IgD-negative memory B cell (primary cell): ENCODE data around the gene SOX18. TPM values are rescaled to one million over a fixed set of nuclear protein-coding genes. Genes with fewer than 3 reads are reported as not detected.
A peak's percentile ranks its signal among the peaks of the same experiment; 100 is the strongest.

Experiments
- H3K27ac Mint-ChIP-seq, 3 donors: one replicate each; pipeline ENCODE4 v1.8.0; 2020 to 2022; ENCODE audit warnings: mild to moderate bottlenecking in 3 of 3, mixed read lengths in 3 of 3, moderate library complexity in 1 of 3
- H3K27me3 Mint-ChIP-seq: one replicate; pipeline ENCODE4 v1.8.0; 2021; ENCODE audit warnings: mixed read lengths
- H3K36me3 Mint-ChIP-seq: one replicate; pipeline ENCODE4 v1.8.0; 2020; ENCODE audit warnings: mild to moderate bottlenecking, mixed read lengths
- H3K4me1 Mint-ChIP-seq, 3 donors: one replicate each; pipeline ENCODE4 v1.8.0; 2020 to 2022; ENCODE audit warnings: mixed read lengths in 3 of 3, mild to moderate bottlenecking in 1 of 3
- H3K4me3 Mint-ChIP-seq, 4 donors: one replicate each; pipeline ENCODE4 v1.8.0; 2020 to 2022; ENCODE audit warnings: mild to moderate bottlenecking in 4 of 4, mixed read lengths in 4 of 4, moderate library complexity in 3 of 4
- H3K9me3 Mint-ChIP-seq, 3 donors: one replicate each; pipeline ENCODE4 v1.8.0; 2020 to 2021; ENCODE audit warnings: mixed read lengths in 3 of 3, mild to moderate bottlenecking in 1 of 3
- polyA plus RNA-seq: library from polyadenylated mRNA; unstranded; fragments of 300-500 nt; fragmentation: Illumina TruSeq; gene quantifications from one replicate; pipeline ENCODE4 v1.2.3, GENCODE V29; 2021

The SOX18 gene
- polyA plus RNA-seq, 1 donor from 2014 or later, result not detected

DNA sequence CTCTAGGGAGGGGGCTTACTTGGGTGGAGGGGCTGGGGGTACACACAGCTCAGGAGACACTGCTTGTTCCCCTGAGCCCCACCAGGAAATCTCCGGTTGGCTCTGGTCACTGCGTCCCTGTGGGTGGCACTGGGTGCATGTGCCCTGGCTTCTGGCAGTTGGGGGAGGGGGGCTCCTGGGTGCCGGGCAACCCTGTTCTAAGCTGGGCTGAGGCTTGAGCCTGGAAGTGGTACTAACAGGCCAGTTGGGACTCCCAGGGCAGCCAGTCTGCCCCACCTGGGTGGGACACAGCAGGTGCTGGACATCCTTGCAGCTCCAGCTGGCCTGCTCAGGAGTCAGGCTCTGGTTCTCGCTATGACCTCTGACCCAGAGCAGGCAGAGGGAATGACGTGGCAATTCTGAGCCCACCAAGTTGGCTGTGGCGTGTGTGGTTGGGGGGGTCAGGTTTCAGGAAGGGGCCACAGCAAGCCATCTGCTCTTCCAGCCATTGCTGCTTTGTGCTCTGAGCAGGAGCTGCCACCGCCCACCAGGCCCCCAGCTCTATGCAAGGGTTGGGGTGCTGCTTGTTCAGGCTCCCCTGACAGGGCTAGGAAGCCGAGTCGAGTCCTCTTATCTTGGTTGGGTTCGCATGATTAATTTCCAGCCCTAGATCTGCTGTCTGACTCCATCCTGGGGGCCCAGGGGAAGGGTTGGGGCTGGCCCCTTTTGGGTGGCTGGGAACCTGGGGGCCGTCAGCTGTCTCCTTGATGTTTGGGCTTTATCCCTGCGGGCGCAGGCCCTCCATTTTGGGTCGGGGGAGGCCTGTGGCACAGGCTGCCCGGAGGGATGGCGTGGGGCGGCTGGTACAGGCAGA is 12.9 kb downstream of the SOX18 start:
- H3K4me1 Mint-ChIP-seq, result peaks cover 2 to 8% (median 5%) of the 10 kb centered on the region in 3 donors
- H3K4me3 Mint-ChIP-seq, result no peak overlapping the region
- H3K36me3 Mint-ChIP-seq, result no peaks in the 10 kb centered on the region
- H3K27me3 Mint-ChIP-seq, result peaks cover 12% of the 10 kb centered on the region
- peak overlapping the region in 1 of 3 donors; percentile 48 for H3K27ac Mint-ChIP-seq
- no peaks in the 10 kb centered on the region for H3K9me3 Mint-ChIP-seq

DNA sequence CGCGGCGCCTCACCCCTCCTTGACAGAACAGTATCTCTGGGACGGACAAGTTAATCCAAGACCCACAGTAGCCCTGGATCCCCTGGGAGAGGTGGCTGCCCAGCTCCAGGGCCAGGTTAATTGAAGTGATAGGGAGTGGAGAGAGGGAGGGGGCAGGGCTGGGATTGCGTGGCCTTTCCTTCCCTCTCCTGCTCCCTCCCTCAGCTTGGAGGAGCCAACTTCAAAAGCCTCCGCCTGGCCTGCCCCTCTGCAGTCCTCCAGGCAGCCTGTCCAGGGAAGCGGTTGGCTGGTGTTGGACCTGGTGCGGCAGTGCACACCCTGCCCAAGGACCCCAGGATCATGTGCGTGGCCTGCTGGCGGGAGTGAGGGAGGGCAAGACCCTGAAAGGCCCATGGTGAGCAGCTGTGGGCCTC is 13.5 kb downstream of the SOX18 start, which contains the start of gene C20orf204:
Gene C20orf204, plus strand, starts transcription at position 250 of the 413 bp plus-strand sequence. Its CDS starts 142 bp downstream, at position 392.
- Mint-ChIP-seq H3K36me3 (no peaks in the 10 kb centered on the region), H3K27me3 (peaks cover 9% of the 10 kb centered on the region), H3K4me1 (peaks cover 2 to 8% (median 5%) of the 10 kb centered on the region in 3 donors), H3K27ac (peak within 1 kb of the TSS in 2 of 3 donors; percentile 58 to 92), H3K4me3 (peak within 1 kb of the TSS in 1 of 4 donors; percentile 67), H3K9me3 (no peaks in the 10 kb centered on the region)

DNA sequence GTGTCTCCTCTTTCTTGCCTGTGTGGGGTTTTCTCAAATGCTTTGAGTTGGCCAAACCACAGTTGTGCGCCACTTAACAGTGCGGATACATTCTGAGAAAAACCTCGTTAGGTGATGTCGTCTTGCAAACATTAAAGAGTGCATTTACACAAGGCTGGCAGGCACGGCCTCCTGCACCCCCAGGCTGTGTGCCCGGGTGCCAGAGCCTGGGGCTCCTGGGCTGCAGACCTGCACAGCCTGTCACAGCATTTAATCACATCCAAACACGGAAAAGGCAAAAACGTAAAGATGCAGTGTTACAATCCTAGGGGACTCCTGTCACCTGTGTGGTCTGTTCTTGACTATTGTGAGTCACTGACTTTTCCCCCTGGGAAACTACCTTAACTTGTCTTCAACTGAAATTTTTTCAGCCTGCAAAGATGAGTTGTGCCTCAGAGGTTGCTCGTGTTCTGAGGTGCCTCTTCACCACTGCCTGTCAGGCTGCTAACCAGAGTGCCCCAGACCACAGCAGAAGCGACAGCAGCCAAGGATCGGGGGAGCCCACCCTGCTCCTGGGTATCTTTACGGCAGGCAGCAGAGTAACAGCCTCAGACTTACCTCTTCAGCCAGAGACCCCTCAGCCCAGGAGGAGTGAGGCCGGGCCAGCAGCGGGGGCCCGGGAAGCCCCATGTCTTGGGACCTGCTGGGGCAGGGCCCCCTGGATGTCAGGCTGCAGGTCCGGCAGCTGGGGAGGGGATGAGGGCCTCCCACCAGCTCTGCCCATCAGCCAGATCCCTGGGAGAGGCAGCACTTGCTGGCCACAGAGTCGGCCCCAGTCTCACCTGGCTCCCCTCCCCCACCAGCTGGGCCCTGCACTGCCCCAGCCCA is 14.1 kb downstream of the SOX18 start:
- H3K4me3 Mint-ChIP-seq, result peak overlapping the region in 1 of 4 donors; percentile 67
- peak overlapping the region in 2 of 3 donors; percentile 58 to 92 for H3K27ac Mint-ChIP-seq
- peaks cover 2 to 8% (median 5%) of the 10 kb centered on the region in 3 donors for H3K4me1 Mint-ChIP-seq

DNA sequence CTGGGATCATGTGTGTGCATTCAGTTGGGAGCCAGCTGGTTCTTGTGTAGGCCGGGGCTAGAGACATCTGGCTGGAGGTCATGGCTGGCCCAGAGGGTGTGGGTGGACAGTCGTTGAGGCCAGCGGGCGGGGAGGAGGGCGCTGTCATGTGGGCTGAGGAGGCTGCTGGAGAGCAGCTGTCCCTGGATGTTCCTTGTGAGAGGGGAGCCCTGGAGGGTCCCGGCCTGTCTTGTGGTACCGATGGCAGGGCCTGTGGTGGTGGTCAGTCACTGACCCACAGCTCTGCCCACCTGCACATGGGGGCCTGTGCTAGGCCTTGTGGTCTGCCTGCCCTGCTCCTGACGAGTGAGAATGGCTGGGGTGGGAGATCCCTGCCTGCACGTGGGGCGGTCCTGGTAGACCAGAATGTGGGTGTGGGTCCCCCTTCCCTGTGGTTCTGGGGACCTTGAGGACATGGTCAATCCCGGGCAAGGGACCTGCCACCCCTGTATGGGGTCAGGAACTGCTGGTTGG is 15.4 kb downstream of the SOX18 start:
- Mint-ChIP-seq H3K4me3 (peak overlapping the region in 1 of 4 donors; percentile 32), H3K36me3 (no peaks in the 10 kb centered on the region), H3K9me3 (no peaks in the 10 kb centered on the region), H3K4me1 (peaks cover 0 to 5% (median 2%) of the 10 kb centered on the region in 3 donors), H3K27me3 (peaks cover 3% of the 10 kb centered on the region), H3K27ac (no peak overlapping the region)

More for the DNA sequence above, 14.1 kb downstream of the SOX18 start:
- no peaks in the 10 kb centered on the region for H3K36me3 Mint-ChIP-seq
- peaks cover 9% of the 10 kb centered on the region for H3K27me3 Mint-ChIP-seq
- H3K9me3 Mint-ChIP-seq, result no peaks in the 10 kb centered on the region

DNA sequence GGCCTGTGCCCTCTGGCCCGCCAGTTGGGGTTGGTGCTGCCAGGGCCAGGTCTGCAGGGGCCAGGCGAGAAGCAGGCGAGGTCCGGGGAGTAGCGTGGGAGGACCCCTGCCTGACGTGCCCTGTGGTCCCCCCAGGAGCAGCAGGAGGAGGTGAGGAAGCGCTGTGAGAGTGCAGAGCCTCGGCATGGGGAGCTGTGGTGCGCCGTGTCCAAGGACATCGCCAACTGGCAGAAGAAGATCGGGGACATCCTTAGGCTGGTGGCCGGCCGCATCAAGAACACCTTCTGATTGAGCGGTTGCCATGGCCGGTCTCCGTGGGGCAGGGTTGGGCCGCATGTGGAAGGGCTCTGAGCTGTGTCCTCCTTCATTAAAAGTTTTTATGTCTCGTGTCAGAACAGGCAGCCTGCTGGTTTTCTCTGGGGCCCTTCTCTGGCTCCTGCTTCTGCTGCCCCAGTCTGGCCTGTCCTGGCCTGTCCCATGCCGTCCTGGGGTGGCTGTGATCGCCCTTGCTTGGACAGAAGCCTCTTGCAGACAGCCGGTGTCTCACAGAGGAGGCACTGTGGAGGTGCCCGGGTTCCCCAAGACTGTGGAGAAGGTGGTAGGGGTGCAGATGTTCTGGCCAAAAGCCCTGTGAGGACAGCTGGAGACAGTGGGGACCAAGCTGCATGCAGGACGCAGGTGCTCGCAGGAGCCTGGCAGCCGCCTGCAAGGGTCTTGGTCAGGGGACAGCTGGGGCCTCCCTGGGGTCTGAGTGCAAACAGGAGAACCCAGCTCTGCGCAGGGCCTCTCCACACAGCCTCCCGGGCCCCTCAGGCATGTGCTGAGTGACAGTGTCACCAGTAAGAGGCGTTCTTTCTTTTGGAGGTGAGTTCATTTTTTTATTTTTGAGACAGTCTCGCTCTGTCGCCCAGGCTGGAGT is 16.5 kb downstream of the SOX18 start:
- Mint-ChIP-seq H3K36me3 (no peaks in the 10 kb centered on the region), H3K27ac (peak overlapping the region in 1 of 3 donors; percentile 23), H3K27me3 (peaks cover 3% of the 10 kb centered on the region), H3K9me3 (no peaks in the 10 kb centered on the region), H3K4me1 (peaks cover 0 to 5% (median 2%) of the 10 kb centered on the region in 3 donors), H3K4me3 (no peak overlapping the region)

DNA sequence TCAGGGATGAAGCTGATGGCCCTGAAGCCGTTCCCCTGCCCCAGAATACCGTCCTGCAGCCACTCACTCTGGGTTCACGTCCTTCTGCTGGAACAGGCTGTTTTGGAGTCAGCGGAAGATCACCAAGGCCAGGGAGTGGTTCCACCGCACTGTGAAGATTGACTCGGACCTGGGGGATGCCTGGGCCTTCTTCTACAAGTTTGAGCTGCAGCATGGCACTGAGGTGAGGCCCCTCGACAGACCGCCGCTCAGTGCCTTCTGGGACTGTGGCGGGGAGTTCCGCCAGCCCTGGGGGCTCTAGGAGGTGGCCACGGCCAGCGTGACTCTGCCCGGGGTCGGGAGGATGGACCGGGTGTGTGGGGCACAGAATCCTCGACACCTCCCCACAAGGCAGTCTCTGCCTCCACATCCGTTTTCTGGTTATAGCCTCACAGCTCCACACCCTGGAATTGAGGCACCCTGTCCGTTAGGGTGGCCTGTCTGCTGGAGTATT is 17.6 kb downstream of the SOX18 start:
- no peak overlapping the region for H3K27ac Mint-ChIP-seq
- no peaks in the 10 kb centered on the region for H3K9me3 Mint-ChIP-seq
- H3K27me3 Mint-ChIP-seq, result no peaks in the 10 kb centered on the region
- peaks cover 0 to 1% (median 0%) of the 10 kb centered on the region in 3 donors for H3K4me1 Mint-ChIP-seq
- H3K36me3 Mint-ChIP-seq, result no peaks in the 10 kb centered on the region
- H3K4me3 Mint-ChIP-seq, result no peak overlapping the region

DNA sequence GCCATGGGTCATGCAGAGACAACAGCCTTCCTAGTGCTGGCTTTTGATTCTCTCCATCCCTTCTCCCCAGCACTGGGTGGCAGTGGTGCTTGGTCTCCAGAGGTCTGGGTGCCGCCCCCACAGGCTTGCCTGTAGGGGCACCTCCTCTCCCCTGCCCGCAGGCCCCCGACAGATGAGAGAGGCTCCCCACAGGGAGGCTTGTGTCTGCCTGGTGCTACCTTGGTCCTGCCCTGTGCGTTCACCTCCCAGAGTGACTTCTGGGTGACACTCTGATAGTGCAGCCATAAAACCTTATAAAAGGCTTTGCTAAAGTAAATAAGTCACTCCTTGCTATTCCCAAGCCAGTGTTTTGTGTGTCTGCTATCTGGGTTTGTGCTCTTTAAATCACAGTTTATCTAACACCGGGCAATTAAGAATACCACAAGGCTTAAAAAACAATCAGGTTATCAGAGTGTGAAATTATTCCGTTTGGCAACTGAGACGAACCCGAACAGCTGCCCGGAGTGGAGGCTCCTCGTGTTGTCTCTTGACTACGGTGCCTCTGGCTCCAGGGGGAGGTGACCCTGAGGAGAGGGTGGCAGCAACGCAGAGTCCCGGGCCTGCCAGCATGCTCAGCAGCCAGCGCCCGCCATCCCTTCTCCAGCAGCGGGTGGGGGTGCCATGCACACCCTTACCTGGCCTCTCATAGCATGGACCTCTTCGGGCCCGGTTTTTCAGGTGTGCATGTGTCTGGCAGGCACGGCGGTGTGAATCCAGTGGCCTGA is 18.9 kb downstream of the SOX18 start:
- no peaks in the 10 kb centered on the region for H3K9me3 Mint-ChIP-seq
- peaks cover 0 to 1% (median 0%) of the 10 kb centered on the region in 3 donors for H3K4me1 Mint-ChIP-seq
- H3K27me3 Mint-ChIP-seq, result no peaks in the 10 kb centered on the region
- no peaks in the 10 kb centered on the region for H3K36me3 Mint-ChIP-seq
- no peak overlapping the region for H3K4me3 Mint-ChIP-seq
- H3K27ac Mint-ChIP-seq, result no peak overlapping the region

DNA sequence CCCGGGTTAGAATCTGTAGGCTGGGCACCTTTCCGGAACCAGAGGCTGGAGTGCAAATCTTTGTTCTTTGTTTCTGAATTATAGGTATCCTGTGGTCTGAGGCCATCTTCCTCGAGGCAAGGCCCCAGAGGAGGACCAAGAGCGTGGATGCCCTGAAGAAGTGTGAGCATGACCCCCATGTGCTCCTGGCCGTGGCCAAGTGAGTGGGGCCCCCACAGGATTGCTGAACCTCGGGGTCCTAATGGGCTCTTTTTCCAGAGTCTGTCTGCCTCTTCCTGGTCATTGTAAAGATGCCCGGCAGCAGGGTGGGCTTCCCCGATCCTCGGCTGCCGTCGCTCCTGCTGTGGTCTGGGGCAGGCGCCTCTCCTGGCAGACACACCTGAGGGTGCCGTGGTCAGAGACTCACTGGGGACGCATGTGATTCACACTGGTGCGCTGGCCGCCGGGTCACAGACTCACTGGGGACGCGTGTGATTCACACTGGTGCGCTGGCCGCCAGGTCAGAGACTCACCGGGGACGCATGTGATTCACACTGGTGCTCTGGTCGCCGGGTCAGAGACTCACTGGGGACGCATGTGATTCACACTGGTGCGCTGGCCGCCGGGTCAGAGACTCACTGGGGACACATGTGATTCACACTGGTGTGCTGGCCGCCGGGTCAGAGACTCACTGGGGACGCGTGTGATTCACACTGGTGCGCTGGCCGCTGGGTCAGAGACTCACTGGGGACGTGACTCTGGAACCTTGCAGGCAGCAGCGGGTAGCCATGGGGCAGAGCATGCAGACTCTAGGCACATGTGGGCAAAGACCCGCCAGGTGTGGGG is 19.9 kb downstream of the SOX18 start:
- Mint-ChIP-seq H3K36me3 (no peaks in the 10 kb centered on the region), H3K9me3 (no peaks in the 10 kb centered on the region), H3K4me1 (peaks cover 0 to 1% (median 0%) of the 10 kb centered on the region in 3 donors), H3K27me3 (no peaks in the 10 kb centered on the region), H3K4me3 (no peak overlapping the region), H3K27ac (no peak overlapping the region)

DNA sequence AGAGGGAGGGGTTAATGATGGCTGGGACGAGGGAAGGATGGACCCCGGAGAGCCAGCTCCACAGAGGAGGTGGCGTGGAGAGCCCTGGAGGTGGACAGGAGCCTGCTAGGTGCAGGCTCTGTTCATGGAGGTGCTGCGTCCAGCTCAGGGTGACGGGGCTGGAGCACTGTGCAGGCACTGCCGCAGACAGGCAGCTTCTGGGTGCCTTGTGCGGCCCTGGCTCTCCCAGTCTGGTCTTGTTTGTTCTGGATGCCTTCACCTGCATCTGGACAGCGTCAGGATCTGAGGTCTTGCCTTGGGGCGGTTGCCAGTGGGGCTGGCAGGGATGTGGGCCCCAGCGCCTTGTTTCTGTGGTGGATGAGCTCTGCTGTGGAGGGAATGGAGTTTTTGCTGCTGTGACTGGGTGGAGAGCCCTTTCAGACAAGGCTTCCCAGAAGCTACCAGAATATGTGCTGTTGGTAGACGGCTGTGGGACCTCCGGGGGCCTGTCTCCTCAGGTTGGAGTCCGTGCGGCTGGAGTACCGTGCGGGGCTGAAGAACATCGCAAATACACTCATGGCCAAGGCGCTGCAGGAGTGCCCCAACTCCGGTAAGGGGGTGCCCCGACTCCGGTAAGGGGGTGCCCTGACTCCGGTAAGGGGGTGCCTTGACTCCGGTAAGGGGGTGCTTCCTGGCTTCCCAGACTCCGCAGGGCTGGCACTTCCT is 21.3 kb downstream of the SOX18 start:
- no peaks in the 10 kb centered on the region for H3K4me1 Mint-ChIP-seq
- no peaks in the 10 kb centered on the region for H3K9me3 Mint-ChIP-seq
- peaks cover 3% of the 10 kb centered on the region for H3K36me3 Mint-ChIP-seq
- H3K4me3 Mint-ChIP-seq, result no peak overlapping the region
- no peaks in the 10 kb centered on the region for H3K27me3 Mint-ChIP-seq
- no peak overlapping the region for H3K27ac Mint-ChIP-seq

DNA sequence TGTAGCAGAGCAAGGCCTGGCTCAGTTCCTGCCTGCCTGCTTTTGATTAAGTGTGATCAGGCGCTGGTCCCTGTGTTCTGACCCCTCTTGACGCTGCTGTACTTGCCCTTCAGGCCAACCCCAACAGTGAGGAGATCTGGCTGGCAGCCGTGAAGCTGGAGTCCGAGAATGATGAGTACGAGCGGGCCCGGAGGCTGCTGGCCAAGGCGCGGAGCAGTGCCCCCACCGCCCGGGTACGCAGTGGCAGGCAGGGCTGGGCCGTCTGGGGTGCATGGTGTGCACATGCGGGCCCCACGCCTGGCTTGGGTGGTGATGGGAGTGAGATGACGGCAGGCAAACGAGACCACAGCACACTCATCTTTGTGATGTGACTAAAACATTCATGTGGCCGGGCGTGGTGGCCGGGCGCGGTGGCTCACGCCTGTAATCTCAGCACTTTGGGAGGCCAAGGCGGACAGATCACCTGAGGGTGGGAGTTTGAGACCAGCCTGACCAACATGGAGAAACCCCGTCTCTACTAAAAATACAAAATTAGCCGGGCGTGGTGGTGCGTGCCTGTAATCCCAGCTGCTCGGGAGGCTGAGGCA is 23.5 kb downstream of the SOX18 start:
- Mint-ChIP-seq H3K27me3 (no peaks in the 10 kb centered on the region), H3K36me3 (peaks cover 3% of the 10 kb centered on the region), H3K4me3 (no peak overlapping the region), H3K27ac (no peak overlapping the region), H3K9me3 (no peaks in the 10 kb centered on the region), H3K4me1 (no peaks in the 10 kb centered on the region)

DNA sequence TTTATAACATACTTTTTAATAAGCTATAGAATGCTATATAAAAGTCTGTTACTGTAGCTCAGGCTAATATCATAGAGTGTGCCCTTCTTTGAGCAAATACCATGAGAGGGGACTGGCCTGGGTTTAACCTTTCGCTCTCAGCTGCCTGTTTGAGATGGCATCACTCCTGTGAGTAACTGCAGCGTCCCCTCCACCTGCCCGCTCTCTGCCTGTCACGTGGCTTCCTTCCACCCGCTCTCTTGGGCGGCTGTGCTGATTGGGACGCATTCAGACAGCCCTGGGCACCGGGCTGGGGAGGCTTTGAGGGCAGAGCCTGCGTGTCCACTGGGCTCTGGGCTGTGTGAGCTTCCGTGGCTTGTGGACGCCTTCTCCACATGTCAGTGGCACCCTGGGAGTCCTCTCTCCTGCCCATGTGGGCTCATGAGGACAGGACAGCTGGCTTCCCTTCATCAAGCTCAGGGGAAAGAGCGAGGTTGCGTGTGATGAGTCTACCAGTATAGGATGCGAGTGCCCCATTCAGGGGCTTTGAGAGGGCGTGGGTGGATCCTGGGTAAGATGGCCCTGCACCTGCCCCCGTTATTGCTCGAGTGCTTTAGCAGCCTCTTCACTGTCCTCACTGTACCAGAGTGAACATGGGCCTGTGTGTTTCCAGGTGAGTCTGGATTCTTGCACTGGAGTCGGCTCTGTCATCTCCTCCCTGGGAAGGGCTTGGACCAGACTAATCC is 24.2 kb downstream of the SOX18 start:
- Mint-ChIP-seq H3K27ac (no peak overlapping the region), H3K4me1 (no peaks in the 10 kb centered on the region), H3K27me3 (no peaks in the 10 kb centered on the region), H3K4me3 (no peak overlapping the region), H3K36me3 (peaks cover 3% of the 10 kb centered on the region), H3K9me3 (no peaks in the 10 kb centered on the region)
